SIG-M5 (cell line): ENCODE results near the gene VAV1.
A peak's percentile ranks its signal among the peaks of the same experiment; 100 is the strongest.

Experiments used
- DNase-seq: peaks from one replicate; lab custom pipeline; 2025; lab: John Stamatoyannopoulos, UW

Gene VAV1

GRCh38 chr19:6772028-6772865 lies at the start of gene VAV1:
TSS of gene VAV1 (plus strand) at chr19:6772708. CDS start at chr19:6772808, 100 bp downstream.
- peak; percentile 59 for DNase-seq

GRCh38 chr19:6723108-6723618 lies 49.3 kb upstream of the VAV1 start:
- DNase-seq = no peak

GRCh38 chr19:6723738-6724137 lies 48.8 kb upstream of the VAV1 start:
- DNase-seq = no peak

- DNase-seq = no peak
Observed at GRCh38 chr19:6724631-6725492, 47.6 kb upstream of the VAV1 start.

- no peak for DNase-seq
Observed at GRCh38 chr19:6725513-6726231, 46.8 kb upstream of the VAV1 start.

GRCh38 chr19:6728346-6728745 lies 44.2 kb upstream of the VAV1 start:
- DNase-seq = no peak

GRCh38 chr19:6729573-6730152 lies 42.8 kb upstream of the VAV1 start:
- no peak for DNase-seq

GRCh38 chr19:6730153-6730804 lies 42.2 kb upstream of the VAV1 start:
- DNase-seq = no peak

GRCh38 chr19:6730941-6731670 lies 41.4 kb upstream of the VAV1 start:
- no peak for DNase-seq

GRCh38 chr19:6731822-6732221 lies 40.7 kb upstream of the VAV1 start:
- no peak for DNase-seq

GRCh38 chr19:6732803-6733337 lies 39.6 kb upstream of the VAV1 start:
- no peak for DNase-seq

- DNase-seq = no peak
Observed at GRCh38 chr19:6733338-6734095, 39.0 kb upstream of the VAV1 start.

GRCh38 chr19:6734096-6734696 lies 38.3 kb upstream of the VAV1 start:
- no peak for DNase-seq

GRCh38 chr19:6735181-6735911 lies 37.2 kb upstream of the VAV1 start:
- DNase-seq = no peak

GRCh38 chr19:6736169-6736916 lies 36.2 kb upstream of the VAV1 start:
- peak; percentile 35 for DNase-seq

GRCh38 chr19:6736917-6737283 lies 35.6 kb upstream of the VAV1 start:
- no peak for DNase-seq

GRCh38 chr19:6737284-6737872 lies 35.1 kb upstream of the VAV1 start, which contains the start of gene GPR108:
TSS of gene GPR108 (minus strand) at chr19:6737580. CDS start at chr19:6737576, 4 bp downstream.
- DNase-seq = peak; percentile 99
